PC-9 (cell line): ENCODE results near the gene NUB1. TPM values are rescaled to one million over a fixed set of nuclear protein-coding genes. Genes with fewer than 3 reads are reported as not detected.

Experiments
- BruUV-seq: library from RNA; stranded (reverse); fragments of 400-500 nt; replicated peaks from 2 replicates; lab custom pipeline; 2021; lab: Mats Ljungman, UMichigan
- CTCF ChIA-PET: fragments of 300-600 bp; sonication (Branson Sonifier 250); formaldehyde crosslinking; loops from one replicate; lab custom pipeline; 2022; ENCODE audit warnings: antibody characterized with exemption; lab: Charles Lee
- POLR2A ChIA-PET: fragments of 300-600 bp; sonication (Branson Sonifier 250); formaldehyde crosslinking; loops from one replicate; lab custom pipeline; 2022; ENCODE audit warnings: antibody characterized with exemption; ENCODE audit not compliant: unreplicated experiment; lab: Charles Lee
- DNase-seq, 2 experiments: peaks; one replicate each; pipeline versions ENCODE4 v3.0.0 to v3.0.0-alpha.2; 2015 to 2022; ENCODE audit warnings: mixed read lengths in 1 of 2
- H2AFZ ChIP-seq: fragments of 200-600 bp; sonication (generic); 2 replicates; pipeline ENCODE4 v1.8.1; 2017; ENCODE audit warnings: antibody characterized with exemption
- H3F3A ChIP-seq: fragments of 200-600 bp; sonication (generic); 2 replicates; pipeline ENCODE4 v1.8.1; 2017; ENCODE audit warnings: antibody characterized with exemption, mild to moderate bottlenecking, low read depth; ENCODE audit not compliant: insufficient read depth
- H3K27ac ChIP-seq: fragments of 200-600 bp; sonication (generic); 2 replicates; pipeline ENCODE4 v1.6.1; 2016; ENCODE audit warnings: mixed run types
- H3K27me3 ChIP-seq: fragments of 200-600 bp; sonication (generic); 2 replicates; pipeline ENCODE4 v1.6.1; 2016; ENCODE audit warnings: low read depth, mixed run types; ENCODE audit not compliant: insufficient read depth
- H3K36me3 ChIP-seq: fragments of 200-600 bp; sonication (generic); 2 replicates; pipeline ENCODE4 v1.6.1; 2016; ENCODE audit warnings: low read depth, mixed run types
- H3K4me1 ChIP-seq: fragments of 200-600 bp; sonication (generic); replicated peaks from 2 replicates; pipeline ENCODE4 v1.6.1; 2016; ENCODE audit warnings: mixed run types; ENCODE audit not compliant: insufficient read depth
- H3K4me2 ChIP-seq: fragments of 200-600 bp; sonication (generic); 2 replicates; pipeline ENCODE4 v1.6.1; 2017; ENCODE audit warnings: mixed run types
- H3K4me3 ChIP-seq: fragments of 200-600 bp; sonication (generic); 2 replicates; pipeline ENCODE4 v1.6.1; 2016; ENCODE audit warnings: mixed run types
- H3K79me2 ChIP-seq: fragments of 200-600 bp; sonication (generic); 2 replicates; pipeline ENCODE4 v1.6.1; 2017; ENCODE audit warnings: low read depth, mixed run types
- H3K9me2 ChIP-seq: fragments of 200-600 bp; sonication (generic); 2 replicates; pipeline ENCODE4 v1.8.1; 2017; ENCODE audit warnings: mild to moderate bottlenecking; ENCODE audit not compliant: insufficient read depth
- H3K9me3 ChIP-seq: fragments of 200-600 bp; sonication (generic); 2 replicates; pipeline ENCODE4 v1.8.1; 2016; ENCODE audit warnings: low read depth; ENCODE audit not compliant: insufficient read depth
- H4K20me1 ChIP-seq: fragments of 200-600 bp; sonication (generic); 2 replicates; pipeline ENCODE4 v1.8.1; 2017; ENCODE audit not compliant: insufficient read depth
- CTCF ChIP-seq: fragments of 200-600 bp; sonication (generic); conservative IDR thresholded peaks from 2 replicates; pipeline ENCODE4 v1.6.1; 2017; ENCODE audit warnings: mixed run types, antibody characterized with exemption, mild to moderate bottlenecking, moderate library complexity
- EZH2 ChIP-seq: fragments of 200-600 bp; sonication (generic); IDR thresholded peaks from 2 replicates; pipeline ENCODE4 v1.8.0; 2017; ENCODE audit warnings: antibody characterized with exemption, low read depth
- intact Hi-C: fragments of 100-400 bp; cut with micrococcal nuclease; formaldehyde crosslinking; loops from one replicate; pipeline ENCODE4 v1.10.0; 2022; ENCODE audit not compliant: unreplicated experiment
- total RNA-seq: library from RNA; stranded (reverse); gene quantifications from 2 replicates; pipeline ENCODE4 v1.2.3, GENCODE V29; 2021

NUB1 gene
- total RNA-seq, 1 experiment from 2014 or later: 80.6 TPM

DNA sequence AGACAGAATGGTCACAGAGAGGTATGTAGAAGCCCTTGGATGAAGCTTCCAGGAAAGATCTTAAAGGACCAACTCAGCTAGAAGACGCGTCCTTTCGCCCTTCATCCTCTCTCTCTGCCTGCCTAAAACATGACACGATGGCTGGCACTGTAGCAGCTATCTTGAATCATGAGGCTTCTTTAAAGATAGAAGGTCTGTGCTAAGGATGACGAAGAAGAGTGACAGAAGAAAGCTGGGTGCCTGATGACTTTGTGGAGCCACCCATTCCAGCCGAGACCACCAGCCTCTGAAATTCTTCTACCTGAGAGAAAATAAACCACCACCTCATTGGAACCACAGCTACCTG lies 42.7 kb downstream of the NUB1 start:
- no peak for TF ChIP-seq EZH2
- TF ChIP-seq CTCF: no peak
- intact Hi-C loops: no loop called here
- Histone ChIP-seq H3K9me2 (no peaks in the 10 kb centered on the region), H3K4me3 (no peak overlapping the region), H4K20me1 (no peaks in the 10 kb centered on the region), H3K27ac (no peak overlapping the region), H3K27me3 (no peaks in the 10 kb centered on the region), H2AFZ (no peak overlapping the region), H3K79me2 (no peaks in the 10 kb centered on the region), H3K36me3 (no peaks in the 10 kb centered on the region), H3K9me3 (no peaks in the 10 kb centered on the region), H3K4me2 (no peak overlapping the region), H3F3A (peaks cover 3% of the 10 kb centered on the region; the same call in 1 of the 2 replicates), H3K4me1 (peaks cover 8% of the 10 kb centered on the region)
- POLR2A ChIA-PET: no interaction called here
- CTCF ChIA-PET: no interaction called here
- no TSS peak for BruUV-seq
- no peak for DNase-seq

GRCh38 chr7:151384776-151385625 lies 43.4 kb downstream of the NUB1 start:
- DNase-seq: no peak
- POLR2A ChIA-PET: no interaction called here
- H3K36me3 ChIP-seq: no peaks in the 10 kb centered on the region
- H3K4me2 ChIP-seq: no peak overlapping the region
- no peaks in the 10 kb centered on the region for H3K27me3 ChIP-seq
- no peaks in the 10 kb centered on the region for H3K9me2 ChIP-seq
- CTCF ChIA-PET: no interaction called here
- TF ChIP-seq EZH2 (no peak), CTCF (no peak)
- no peaks in the 10 kb centered on the region for H3K9me3 ChIP-seq
- H3K4me3 ChIP-seq: no peak overlapping the region
- H4K20me1 ChIP-seq: no peaks in the 10 kb centered on the region
- H2AFZ ChIP-seq: no peak overlapping the region
- intact Hi-C loops: no loop called here
- no peak overlapping the region for H3K27ac ChIP-seq
- H3K79me2 ChIP-seq: no peaks in the 10 kb centered on the region
- H3F3A ChIP-seq: no peaks in the 10 kb centered on the region
- peaks cover 8% of the 10 kb centered on the region for H3K4me1 ChIP-seq
- no TSS peak for BruUV-seq

DNA sequence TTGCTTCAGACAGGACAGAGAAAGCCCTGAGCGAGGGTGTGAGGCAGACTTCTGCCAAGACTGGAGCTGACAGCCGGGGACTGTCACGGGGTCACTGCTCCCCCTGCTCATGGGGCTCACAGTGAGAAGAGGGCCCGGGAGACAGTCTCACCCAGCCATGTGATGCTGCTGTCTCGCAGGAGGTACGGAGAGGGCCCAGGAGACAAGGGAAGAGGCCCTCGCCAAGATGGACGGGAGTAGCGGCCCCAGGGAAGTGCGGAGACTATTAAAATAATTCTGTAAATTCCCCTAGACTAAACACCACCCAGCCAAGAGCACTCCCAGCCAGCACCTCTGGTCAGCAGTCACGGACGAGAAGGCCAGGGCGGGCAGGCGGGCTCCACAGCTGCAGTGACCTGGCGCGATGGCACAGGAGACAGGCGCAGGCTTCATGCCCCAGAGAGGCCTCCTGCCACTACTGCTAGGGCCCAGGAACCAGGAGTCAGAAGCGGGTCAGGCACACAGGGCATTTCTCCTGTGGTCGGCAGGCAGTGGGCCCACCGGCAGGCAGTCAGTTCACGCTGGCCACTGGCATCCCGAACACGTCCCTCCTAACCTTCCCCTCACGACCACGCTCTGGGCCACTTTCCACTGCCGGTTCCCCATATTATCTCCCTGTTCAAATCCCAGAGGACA lies 44.2 kb downstream of the NUB1 start:
- Histone ChIP-seq H3K4me3 (no peak overlapping the region), H2AFZ (no peak overlapping the region), H3K4me2 (no peak overlapping the region), H3K27ac (no peak overlapping the region), H3K9me2 (no peaks in the 10 kb centered on the region), H3K4me1 (peaks cover 8% of the 10 kb centered on the region), H3F3A (no peaks in the 10 kb centered on the region), H3K79me2 (no peaks in the 10 kb centered on the region), H3K9me3 (no peaks in the 10 kb centered on the region), H3K36me3 (no peaks in the 10 kb centered on the region), H3K27me3 (no peaks in the 10 kb centered on the region), H4K20me1 (no peaks in the 10 kb centered on the region)
- intact Hi-C loops: no loop called here
- no peak for DNase-seq
- ChIA-PET CTCF (interaction anchor here (1.1 to 1.2 kb wide), 2 partner anchors 42 to 62 kb away, joined by 3 read pairs; no protein-coding TSS in a partner anchor), POLR2A (no interaction called here)
- TF ChIP-seq CTCF (no peak), EZH2 (no peak)
- BruUV-seq: no TSS peak
